Keratinocyte (primary cell): ENCODE measurements around the gene WNT3. TPM values are rescaled to one million over a fixed set of nuclear protein-coding genes. Genes with fewer than 3 reads are reported as not detected.

Source experiments
- DNase-seq: peaks from one replicate; pipeline ENCODE4 v3.0.0-alpha.2; 2011; ENCODE audit warnings: low read depth, missing footprints, low spot score
- FAIRE-seq: peaks from 2 replicates; lab custom pipeline; 2011; peaks lifted over from hg19 to GRCh38; lab: Jason Lieb, UNC
- H2AFZ ChIP-seq: 2 replicates; pipeline ENCODE4 v1.6.0; 2012; ENCODE audit warnings: low read length, control low read depth, inconsistent platforms; ENCODE audit not compliant: control insufficient read depth
- H3K27ac ChIP-seq: 2 replicates; pipeline ENCODE4 v1.5.1; 2011; ENCODE audit warnings: low read length; ENCODE audit not compliant: control insufficient read depth, insufficient read depth
- H3K27me3 ChIP-seq: 3 replicates; pipeline ENCODE4 v1.6.0; 2011; ENCODE audit warnings: low read length; ENCODE audit not compliant: control insufficient read depth, insufficient read depth; ENCODE audit errors: extremely low read depth
- H3K36me3 ChIP-seq, 2 experiments: 2 replicates in 1 of 2; 3 replicates in 1 of 2; pipeline ENCODE4 v1.5.1; 2011; ENCODE audit warnings: low read length in 2 of 2, mild to moderate bottlenecking in 1 of 2; ENCODE audit not compliant: control insufficient read depth in 2 of 2, insufficient read depth in 2 of 2; ENCODE audit errors: extremely low read depth in 1 of 2
- H3K4me1 ChIP-seq: 3 replicates; pipeline ENCODE4 v1.5.1; 2011; ENCODE audit warnings: low read length; ENCODE audit not compliant: control insufficient read depth, insufficient read depth; ENCODE audit errors: extremely low read depth
- H3K4me2 ChIP-seq: 3 replicates; pipeline ENCODE4 v1.6.0; 2011; ENCODE audit warnings: low read depth, low read length; ENCODE audit not compliant: control insufficient read depth, insufficient read depth; ENCODE audit errors: extremely low read depth
- H3K4me3 ChIP-seq, 3 experiments: fragments of 200-600 bp in 1 of 3; sonication (generic) in 1 of 3; 2 replicates in 2 of 3; 3 replicates in 1 of 3; pipeline ENCODE4 v1.5.1; 2011 to 2016; ENCODE audit warnings: low read length in 3 of 3, mild to moderate bottlenecking in 3 of 3, control low read depth in 2 of 3, inconsistent platforms in 1 of 3, low read depth in 1 of 3, mixed read lengths in 1 of 3, mixed run types in 1 of 3, moderate library complexity in 1 of 3; ENCODE audit not compliant: control insufficient read depth in 2 of 3, insufficient read depth in 2 of 3; ENCODE audit errors: extremely low read depth in 1 of 3
- H3K79me2 ChIP-seq: 2 replicates; pipeline ENCODE4 v1.6.0; 2012; ENCODE audit warnings: low read length; ENCODE audit not compliant: control insufficient read depth, insufficient read depth
- H3K9ac ChIP-seq: 3 replicates; pipeline ENCODE4 v1.6.0; 2011; ENCODE audit warnings: low read length; ENCODE audit not compliant: control insufficient read depth, insufficient read depth; ENCODE audit errors: extremely low read depth
- H3K9me1 ChIP-seq: 3 replicates; pipeline ENCODE4 v1.6.0; 2011; ENCODE audit warnings: low read length; ENCODE audit not compliant: control insufficient read depth, insufficient read depth; ENCODE audit errors: extremely low read depth
- H3K9me3 ChIP-seq: 2 replicates; pipeline ENCODE4 v1.5.1; 2012; ENCODE audit warnings: low read depth, low read length; ENCODE audit not compliant: control insufficient read depth
- H4K20me1 ChIP-seq: 3 replicates; pipeline ENCODE4 v1.6.0; 2011; ENCODE audit warnings: low read length; ENCODE audit not compliant: control insufficient read depth, insufficient read depth; ENCODE audit errors: extremely low read depth
- EZH2 ChIP-seq: IDR thresholded peaks from one replicate; pipeline ENCODE4 v1.6.1; 2012; ENCODE audit warnings: inconsistent platforms, mild to moderate bottlenecking, low read length, moderate library complexity
- dilution Hi-C: fragments of 300-500 bp; cut with MboI; formaldehyde crosslinking; loops from one replicate; pipeline ENCODE4 v1.7.0; 2020; ENCODE audit warnings: low sequenced_read_pairs; ENCODE audit not compliant: extremely low pct_ligation_motif_present
- polyA plus RNA-seq, 5 experiments: library from polyadenylated mRNA; depleted of rRNA in 3 of 5; stranded (reverse) in 3 of 5; stranded (forward) in 1 of 5; unstranded in 1 of 5; fragments of >200 nt; gene quantifications; 1 replicate in 1 of 5; 2 replicates in 3 of 5; 3 replicates in 1 of 5; pipeline versions ENCODE4 v1.2.1 to v1.2.3, GENCODE V29; 2011 to 2012; ENCODE audit warnings: missing spikeins in 2 of 5, low read depth in 1 of 5, low replicate concordance in 1 of 5
- TF ChIP-seq, protein P1 (sequence below), 3 experiments: IDR thresholded peaks in 1 of 3; conservative IDR thresholded peaks in 1 of 3; optimal IDR thresholded peaks in 1 of 3; 2 replicates in 2 of 3; 3 replicates in 1 of 3; pipeline versions ENCODE3 to v1.5.1; 2011; ENCODE audit warnings: low read length in 3 of 3, mild to moderate bottlenecking in 3 of 3, moderate library complexity in 2 of 3, control low read depth in 1 of 3, inconsistent platforms in 1 of 3; ENCODE audit not compliant: insufficient read depth in 2 of 3; ENCODE audit errors: extremely low read depth in 1 of 3

The WNT3 gene
- polyA plus RNA-seq, 1 donor (not counting 4 experiments of a cell fraction or from before 2014, with no cell fraction given) = 1.9 TPM

DNA sequence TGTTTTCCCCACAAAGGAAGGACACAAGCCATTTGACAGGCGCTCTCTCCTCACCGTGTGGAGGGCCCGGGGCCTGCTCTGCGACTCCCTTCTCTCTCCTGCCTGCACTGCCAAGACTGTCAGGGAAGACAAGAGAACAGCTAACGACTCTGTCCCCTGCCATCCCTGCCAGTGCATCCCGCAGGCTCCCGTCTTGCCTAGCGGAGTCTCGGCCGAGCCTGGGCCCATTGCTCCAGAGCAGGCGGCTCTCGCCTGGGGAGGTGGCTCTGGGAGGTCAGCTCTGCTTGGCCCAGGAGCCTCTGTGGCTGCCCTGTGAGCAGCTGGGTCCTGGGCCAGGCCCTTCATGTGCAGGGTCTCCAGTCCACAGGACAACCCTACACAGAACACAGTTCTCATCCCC, 53.0 kb downstream of the WNT3 start:
- H3K9me3 ChIP-seq = no peaks in the 10 kb centered on the region
- peak overlapping the region; percentile 38 for H3K4me2 ChIP-seq
- DNase-seq (no peak), FAIRE-seq (no peak)
- H4K20me1 ChIP-seq = no peaks in the 10 kb centered on the region
- H3K4me1 ChIP-seq = peaks cover 31% of the 10 kb centered on the region
- H3K79me2 ChIP-seq = no peaks in the 10 kb centered on the region
- no peaks in the 10 kb centered on the region for H3K9me1 ChIP-seq
- peak overlapping the region; percentile 17 for H3K27ac ChIP-seq
- no peaks in the 10 kb centered on the region for H3K27me3 ChIP-seq
- no peak overlapping the region for H3K9ac ChIP-seq
- no peak overlapping the region for H2AFZ ChIP-seq
- dilution Hi-C loops = no loop called here
- no peak overlapping the region for H3K4me3 ChIP-seq
- TF ChIP-seq, protein P1, sequence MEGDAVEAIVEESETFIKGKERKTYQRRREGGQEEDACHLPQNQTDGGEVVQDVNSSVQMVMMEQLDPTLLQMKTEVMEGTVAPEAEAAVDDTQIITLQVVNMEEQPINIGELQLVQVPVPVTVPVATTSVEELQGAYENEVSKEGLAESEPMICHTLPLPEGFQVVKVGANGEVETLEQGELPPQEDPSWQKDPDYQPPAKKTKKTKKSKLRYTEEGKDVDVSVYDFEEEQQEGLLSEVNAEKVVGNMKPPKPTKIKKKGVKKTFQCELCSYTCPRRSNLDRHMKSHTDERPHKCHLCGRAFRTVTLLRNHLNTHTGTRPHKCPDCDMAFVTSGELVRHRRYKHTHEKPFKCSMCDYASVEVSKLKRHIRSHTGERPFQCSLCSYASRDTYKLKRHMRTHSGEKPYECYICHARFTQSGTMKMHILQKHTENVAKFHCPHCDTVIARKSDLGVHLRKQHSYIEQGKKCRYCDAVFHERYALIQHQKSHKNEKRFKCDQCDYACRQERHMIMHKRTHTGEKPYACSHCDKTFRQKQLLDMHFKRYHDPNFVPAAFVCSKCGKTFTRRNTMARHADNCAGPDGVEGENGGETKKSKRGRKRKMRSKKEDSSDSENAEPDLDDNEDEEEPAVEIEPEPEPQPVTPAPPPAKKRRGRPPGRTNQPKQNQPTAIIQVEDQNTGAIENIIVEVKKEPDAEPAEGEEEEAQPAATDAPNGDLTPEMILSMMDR (optimal IDR thresholded peaks at IDR 0.05 in 1 of 3, IDR thresholded peaks at IDR 0.05 in 1 of 3, conservative IDR thresholded peaks at IDR 0.05 in 1 of 3; ENCODE audit: extremely low read depth in 1 of 3, insufficient read depth in 2 of 3, low read length in 3 of 3) = no peak
- TF ChIP-seq EZH2 = no peak
- H3K36me3 ChIP-seq = peaks cover 0 to 3% of the 10 kb centered on the region in 2 experiments

- peak overlapping the region; percentile 17 for H3K27ac ChIP-seq
- H3K4me3 ChIP-seq = no peak overlapping the region
- H3K9ac ChIP-seq = no peak overlapping the region
- DNase-seq (no peak), FAIRE-seq (peak; percentile 95)
- dilution Hi-C loops = no loop called here
- H3K4me1 ChIP-seq = peaks cover 29% of the 10 kb centered on the region
- H4K20me1 ChIP-seq = no peaks in the 10 kb centered on the region
- H3K9me3 ChIP-seq = no peaks in the 10 kb centered on the region
- H3K27me3 ChIP-seq = no peaks in the 10 kb centered on the region
- H3K9me1 ChIP-seq = no peaks in the 10 kb centered on the region
- no peak overlapping the region for H2AFZ ChIP-seq
- no peak for TF ChIP-seq EZH2
- TF ChIP-seq, protein P1 (optimal IDR thresholded peaks at IDR 0.05 in 1 of 3, IDR thresholded peaks at IDR 0.05 in 1 of 3, conservative IDR thresholded peaks at IDR 0.05 in 1 of 3; ENCODE audit: extremely low read depth in 1 of 3, insufficient read depth in 2 of 3, low read length in 3 of 3) = no peak
- H3K79me2 ChIP-seq = no peaks in the 10 kb centered on the region
- H3K36me3 ChIP-seq = peaks cover 0 to 3% of the 10 kb centered on the region in 2 experiments
- H3K4me2 ChIP-seq = peak overlapping the region; percentile 38
Observed at GRCh38 chr17:46764709-46765401, 53.6 kb downstream of the WNT3 start.
